DOHH2 (cell line): Measurements from ENCODE around the gene GRM6.

Experiments used
- H3F3A ChIP-seq: fragments of 200-600 bp; sonication (generic), shearing (Covaris generic); 2 replicates; pipeline ENCODE4 v1.6.0; 2016; ENCODE audit warnings: antibody characterized with exemption, mild to moderate bottlenecking; ENCODE audit not compliant: control insufficient read depth, insufficient read depth
- H3K27ac ChIP-seq: fragments of 200-600 bp; sonication (generic); 2 replicates; pipeline ENCODE4 v1.5.1; 2014; ENCODE audit warnings: low read depth, mild to moderate bottlenecking, low read length, moderate library complexity
- H3K27me3 ChIP-seq: fragments of 200-600 bp; sonication (generic); 2 replicates; pipeline ENCODE4 v1.6.1; 2014; ENCODE audit warnings: mild to moderate bottlenecking, low read length, mixed read lengths; ENCODE audit not compliant: control insufficient read depth
- H3K36me3 ChIP-seq: fragments of 200-600 bp; sonication (generic); 2 replicates; pipeline ENCODE4 v1.6.1; 2014; ENCODE audit warnings: mild to moderate bottlenecking, low read length, moderate library complexity, mixed read lengths; ENCODE audit not compliant: control insufficient read depth
- H3K4me1 ChIP-seq: fragments of 200-600 bp; sonication (generic); 2 replicates; pipeline ENCODE4 v1.6.1; 2014; ENCODE audit warnings: mild to moderate bottlenecking, low read length, mixed read lengths; ENCODE audit not compliant: control insufficient read depth
- H3K4me2 ChIP-seq: fragments of 200-600 bp; sonication (generic); 2 replicates; pipeline ENCODE4 v1.6.0; 2014; ENCODE audit warnings: mild to moderate bottlenecking, low read length, moderate library complexity
- H3K4me3 ChIP-seq: fragments of 200-600 bp; sonication (generic); 2 replicates; pipeline ENCODE4 v1.5.1; 2014; ENCODE audit warnings: mild to moderate bottlenecking, low read length, mixed read lengths
- H3K79me2 ChIP-seq: fragments of 200-600 bp; sonication (generic); 2 replicates; pipeline ENCODE4 v1.6.1; 2014; ENCODE audit warnings: mild to moderate bottlenecking, low read length, mixed read lengths; ENCODE audit not compliant: control insufficient read depth
- H3K9me2 ChIP-seq: fragments of 200-600 bp; sonication (generic); replicated peaks from 2 replicates; pipeline ENCODE4 v1.6.1; 2014; ENCODE audit warnings: mild to moderate bottlenecking, low read length, mixed read lengths; ENCODE audit not compliant: control insufficient read depth
- H3K9me3 ChIP-seq: fragments of 200-600 bp; sonication (generic); 2 replicates; pipeline ENCODE4 v1.6.1; 2014; ENCODE audit warnings: antibody characterized with exemption, low read length, mixed read lengths; ENCODE audit not compliant: control insufficient read depth, insufficient read depth
- H4K20me1 ChIP-seq: fragments of 200-600 bp; sonication (generic); 2 replicates; pipeline ENCODE4 v1.6.0; 2014; ENCODE audit warnings: low read depth, mild to moderate bottlenecking, antibody characterized with exemption, low read length, moderate library complexity; ENCODE audit not compliant: control insufficient read depth, insufficient read depth
- CTCF ChIP-seq: fragments of 200-600 bp; sonication (generic); IDR thresholded peaks from one replicate; pipeline ENCODE4 v1.5.1; 2014; ENCODE audit warnings: antibody characterized with exemption, mild to moderate bottlenecking, low read depth, low read length; ENCODE audit not compliant: poor library complexity, severe bottlenecking
- EZH2phosphoT487 ChIP-seq: fragments of 200-600 bp; sonication (generic); IDR thresholded peaks from 2 replicates; pipeline ENCODE4 v1.6.1; 2017; ENCODE audit warnings: borderline replicate concordance, mild to moderate bottlenecking, antibody characterized with exemption, low read length, moderate library complexity, mixed read lengths

The GRM6 gene

GRCh38 chr5:178994580-178995340 lies at the start of gene GRM6:
TSS of gene GRM6 (minus strand) at chr5:178995320. CDS start at chr5:178994944, 376 bp downstream.
- H3K27ac ChIP-seq = no peak within 1 kb of the TSS
- no peak within 1 kb of the TSS for H3K4me2 ChIP-seq
- TF ChIP-seq EZH2phosphoT487 (no peak), CTCF (no peak)
- no peaks in the 10 kb centered on the region for H3K9me2 ChIP-seq
- no peaks in the 10 kb centered on the region for H3F3A ChIP-seq
- H3K4me3 ChIP-seq = no peak within 1 kb of the TSS
- no peaks in the 10 kb centered on the region for H3K4me1 ChIP-seq
- no peaks in the 10 kb centered on the region for H3K79me2 ChIP-seq
- peaks cover 7% of the 10 kb centered on the region; the same call in 1 of the 2 replicates for H3K9me3 ChIP-seq
- H3K36me3 ChIP-seq = no peaks in the 10 kb centered on the region
- no peaks in the 10 kb centered on the region for H4K20me1 ChIP-seq
- H3K27me3 ChIP-seq = no peaks in the 10 kb centered on the region

GRCh38 chr5:179044765-179045164 lies 49.6 kb upstream of the GRM6 start:
- no peaks in the 10 kb centered on the region for H3K9me2 ChIP-seq
- no peaks in the 10 kb centered on the region for H3K79me2 ChIP-seq
- no peak overlapping the region for H3K27ac ChIP-seq
- H3K4me1 ChIP-seq = no peaks in the 10 kb centered on the region
- H3K4me3 ChIP-seq = no peak overlapping the region
- no peak overlapping the region for H3K4me2 ChIP-seq
- H3K9me3 ChIP-seq = peaks cover 5% of the 10 kb centered on the region; the same call in 1 of the 2 replicates
- no peak for TF ChIP-seq EZH2phosphoT487
- TF ChIP-seq CTCF = no peak
- no peaks in the 10 kb centered on the region for H4K20me1 ChIP-seq
- H3K27me3 ChIP-seq = no peaks in the 10 kb centered on the region
- no peaks in the 10 kb centered on the region for H3F3A ChIP-seq
- no peaks in the 10 kb centered on the region for H3K36me3 ChIP-seq

GRCh38 chr5:179033004-179033580 lies 38.0 kb upstream of the GRM6 start:
- Histone ChIP-seq H3K27me3 (no peaks in the 10 kb centered on the region), H3K4me1 (no peaks in the 10 kb centered on the region), H3K27ac (no peak overlapping the region), H3F3A (no peaks in the 10 kb centered on the region), H4K20me1 (no peaks in the 10 kb centered on the region), H3K9me2 (no peaks in the 10 kb centered on the region), H3K79me2 (no peaks in the 10 kb centered on the region), H3K9me3 (peaks cover 27% of the 10 kb centered on the region), H3K4me3 (no peak overlapping the region), H3K4me2 (no peak overlapping the region), H3K36me3 (0 out of 2 replicates have a peak, but pooled peaks cover 4% of the 10 kb centered on the region)
- TF ChIP-seq CTCF (no peak), EZH2phosphoT487 (no peak)
